Choroid plexus epithelial cell (primary cell): Measurements from ENCODE around the gene ZNF780A.

ENCODE experiments used
- DNase-seq: peaks from one replicate; pipeline ENCODE4 v3.0.0-alpha.2; 2010; ENCODE audit warnings: low read depth
- H3K4me3 ChIP-seq: 2 replicates; pipeline ENCODE4 v1.5.1; 2011; ENCODE audit warnings: low read depth, mild to moderate bottlenecking, control low read depth, low read length, moderate library complexity
- TF ChIP-seq, protein P1 (sequence below): conservative IDR thresholded peaks from 2 replicates; pipeline ENCODE4 v1.5.1; 2011; ENCODE audit warnings: low read depth, mild to moderate bottlenecking, control low read depth, inconsistent platforms, low read length, moderate library complexity

ZNF780A gene

DNA sequence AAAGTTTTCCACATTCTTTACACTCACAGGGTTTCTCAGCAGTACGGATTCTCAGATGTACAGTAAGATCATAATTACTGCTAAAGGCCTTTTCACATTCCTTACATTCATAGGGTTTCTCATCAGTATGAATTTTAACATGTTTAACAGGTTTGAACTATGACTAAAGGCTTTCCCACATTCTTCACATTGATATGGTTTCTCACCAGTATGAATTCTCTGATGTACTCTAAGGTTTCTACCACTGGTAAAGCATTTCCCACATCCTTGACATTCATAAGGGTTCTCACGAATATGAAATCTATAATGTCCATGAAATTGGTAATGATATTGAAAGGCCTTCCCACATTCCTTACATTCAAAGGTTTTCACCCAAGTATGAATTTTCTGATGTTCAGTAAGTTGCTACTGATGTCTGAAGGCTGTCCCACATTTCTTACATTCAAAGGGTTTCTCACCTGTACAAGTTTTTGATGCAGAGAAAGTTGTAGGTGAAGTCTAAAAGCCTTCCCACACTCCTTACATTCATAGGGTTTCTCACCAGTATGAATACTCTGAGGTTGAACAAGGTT, 56.7 kb downstream of the ZNF780A start:
- no peak overlapping the region for H3K4me3 ChIP-seq
- TF ChIP-seq, protein P1, sequence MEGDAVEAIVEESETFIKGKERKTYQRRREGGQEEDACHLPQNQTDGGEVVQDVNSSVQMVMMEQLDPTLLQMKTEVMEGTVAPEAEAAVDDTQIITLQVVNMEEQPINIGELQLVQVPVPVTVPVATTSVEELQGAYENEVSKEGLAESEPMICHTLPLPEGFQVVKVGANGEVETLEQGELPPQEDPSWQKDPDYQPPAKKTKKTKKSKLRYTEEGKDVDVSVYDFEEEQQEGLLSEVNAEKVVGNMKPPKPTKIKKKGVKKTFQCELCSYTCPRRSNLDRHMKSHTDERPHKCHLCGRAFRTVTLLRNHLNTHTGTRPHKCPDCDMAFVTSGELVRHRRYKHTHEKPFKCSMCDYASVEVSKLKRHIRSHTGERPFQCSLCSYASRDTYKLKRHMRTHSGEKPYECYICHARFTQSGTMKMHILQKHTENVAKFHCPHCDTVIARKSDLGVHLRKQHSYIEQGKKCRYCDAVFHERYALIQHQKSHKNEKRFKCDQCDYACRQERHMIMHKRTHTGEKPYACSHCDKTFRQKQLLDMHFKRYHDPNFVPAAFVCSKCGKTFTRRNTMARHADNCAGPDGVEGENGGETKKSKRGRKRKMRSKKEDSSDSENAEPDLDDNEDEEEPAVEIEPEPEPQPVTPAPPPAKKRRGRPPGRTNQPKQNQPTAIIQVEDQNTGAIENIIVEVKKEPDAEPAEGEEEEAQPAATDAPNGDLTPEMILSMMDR = no peak
- no peak for DNase-seq

DNA sequence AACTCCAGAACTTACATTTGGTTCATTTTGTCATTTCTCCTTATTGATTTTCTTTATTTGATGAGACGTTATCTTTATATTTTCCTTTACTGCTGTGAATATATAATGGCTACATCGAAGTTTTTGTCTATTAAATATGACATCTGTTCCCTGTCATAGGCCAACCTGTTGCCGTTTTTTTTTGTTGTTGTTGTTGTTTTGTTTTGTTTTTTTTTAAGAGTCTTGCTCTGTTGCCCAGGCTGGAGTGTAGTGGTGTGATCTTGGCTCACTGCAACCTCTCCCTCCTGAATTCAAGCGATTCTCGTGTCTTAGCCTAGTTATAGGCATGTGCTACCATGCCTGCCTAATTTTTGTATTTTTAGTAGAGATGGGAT, 64.2 kb downstream of the ZNF780A start:
- TF ChIP-seq, protein P1 = no peak
- DNase-seq = no peak
- no peak overlapping the region for H3K4me3 ChIP-seq

DNA sequence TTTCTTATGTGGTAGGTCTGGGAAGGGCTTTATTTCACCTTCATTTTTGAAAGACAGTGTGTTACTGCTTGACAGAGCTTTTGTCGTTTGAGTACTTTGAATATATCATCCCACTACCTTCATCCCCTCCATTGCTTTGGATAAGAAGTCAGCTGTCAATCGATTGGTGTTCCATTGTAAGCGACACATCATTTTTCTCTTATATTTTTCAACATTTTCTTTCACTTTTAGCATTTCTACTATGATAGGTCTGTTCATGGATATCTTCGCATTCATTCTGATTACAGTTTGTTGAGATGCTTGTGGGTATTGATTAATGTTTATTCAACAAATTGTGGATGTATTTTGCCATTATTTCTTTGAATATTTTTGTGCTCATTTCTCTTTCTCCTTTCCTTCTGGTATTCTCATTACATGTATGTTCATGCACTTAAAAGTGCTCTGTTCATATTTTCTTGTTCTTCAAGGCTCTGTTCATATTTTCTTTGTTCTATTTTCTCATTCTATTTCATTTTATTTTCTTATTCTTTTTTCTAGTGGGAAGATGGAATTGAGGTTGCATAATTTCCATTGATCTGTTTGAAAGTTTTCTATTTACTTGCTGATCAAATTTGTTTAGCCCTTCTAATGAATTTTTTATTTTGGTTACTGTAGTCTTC, 64.7 kb downstream of the ZNF780A start:
- DNase-seq = no peak
- TF ChIP-seq, protein P1 = no peak
- H3K4me3 ChIP-seq = no peak overlapping the region

DNA sequence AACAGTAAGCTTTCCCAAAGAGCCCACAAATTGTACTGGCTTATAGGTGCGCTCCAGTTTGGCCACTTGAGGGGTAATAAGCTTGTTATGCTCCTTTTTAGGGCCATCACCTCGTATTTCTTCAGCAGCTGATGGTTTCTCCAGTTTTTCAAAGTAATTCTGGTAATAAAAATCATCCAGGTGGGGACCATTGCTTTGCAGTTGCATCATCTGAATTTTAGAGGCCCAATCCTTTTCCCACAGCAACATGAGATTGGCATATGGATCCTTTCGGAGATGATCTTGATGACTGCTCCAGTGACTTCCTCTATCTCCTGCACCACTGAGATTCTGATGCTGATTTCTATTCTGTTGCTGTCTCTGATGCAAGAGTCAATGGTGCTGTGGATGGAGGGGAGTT, 66.8 kb downstream of the ZNF780A start:
- H3K4me3 ChIP-seq = no peak overlapping the region
- no peak for DNase-seq
- TF ChIP-seq, protein P1 = no peak
